Adrenal gland (tissue), 12 donors: ENCODE measurements around the gene RHBDL1. TPM values are rescaled to one million over a fixed set of nuclear protein-coding genes. Genes with fewer than 3 reads are reported as not detected.

Experiments
- DNase-seq, 7 donors: peaks; one replicate each; pipeline ENCODE4 v3.0.0-alpha.2; 2019 to 2020
- H3K27ac ChIP-seq, 5 donors: fragments of 200-600 bp; sonication (generic) in 4 of 5; 1 replicate in 3 of 5; 2 replicates in 2 of 5; pipeline versions ENCODE4 v1.5.1 to v1.8.0; 2016 to 2020; ENCODE audit warnings: mild to moderate bottlenecking in 1 of 5
- H3K27me3 ChIP-seq: fragments of 200-600 bp; 2 replicates; pipeline ENCODE4 v1.8.0; 2021
- H3K36me3 ChIP-seq, 2 donors: fragments of 200-600 bp; replicated peaks in 1 of 2; 1 replicate in 1 of 2; 2 replicates in 1 of 2; pipeline versions ENCODE4 v1.5.1 to v1.8.0; 2018 to 2022
- H3K4me1 ChIP-seq, 2 donors: fragments of 200-600 bp; replicated peaks in 1 of 2; 1 replicate in 1 of 2; 2 replicates in 1 of 2; pipeline versions ENCODE4 v1.5.1 to v1.8.0; 2018 to 2021
- H3K4me3 ChIP-seq, 4 donors: fragments of 200-600 bp; sonication (generic) in 3 of 4; one replicate each; pipeline ENCODE4 v1.5.1; 2016 to 2018
- H3K9me3 ChIP-seq, 3 donors: fragments of 200-600 bp; sonication (generic) in 1 of 3; replicated peaks in 1 of 3; 1 replicate in 2 of 3; 2 replicates in 1 of 3; pipeline versions ENCODE4 v1.5.1 to v1.8.0; 2016 to 2021
- POLR2A ChIP-seq, 2 donors: fragments of 450-650 bp; IDR thresholded peaks; one replicate each; pipeline ENCODE4 v1.6.1; 2017; ENCODE audit warnings: antibody characterized with exemption in 2 of 2, mild to moderate bottlenecking in 2 of 2, moderate library complexity in 1 of 2
- WGBS, 4 donors: extraction: QIAGEN DNeasy Blood & Tissue Kit in 2 of 4; methylation state at CpG; one replicate each; pipeline versions ENCODE4 v1.1.5 to v1.1.7; 2013 to 2017; 5-methylcytosine and 5-hydroxymethylcytosine counted together
- intact Hi-C, 2 donors: fragments of 100-400 bp; cut with DNase I; formaldehyde crosslinking; loops; one replicate each; pipeline versions ENCODE4 v1.14.1 to v1.15.0; 2022 to 2023
- polyA plus RNA-seq, 3 donors: library from polyadenylated mRNA; stranded (reverse); fragments of 200-250 nt in 2 of 3; fragments of 350-450 nt in 1 of 3; fragmentation: Illumina TruSeq in 1 of 3; extraction: RNeasy Lipid Tissue Mini Kit (QIAGEN cat#74804) in 1 of 3; gene quantifications; one replicate each; pipeline ENCODE4 v1.2.3, GENCODE V29; 2013 to 2014
- total RNA-seq, 9 donors: library from RNA; depleted of rRNA in 4 of 9; stranded (reverse); fragments of >200 nt in 4 of 9; fragments of 120-200 nt in 1 of 9; fragmentation: NEBNext Ultra II Directional in 1 of 9; extraction: Animal tissue kit (Norgen Biotek cat#: 25700) in 1 of 9; gene quantifications; one replicate each; pipeline versions ENCODE4 v1.1.0 to v1.2.4, GENCODE V29; 2013 to 2023
- TF ChIP-seq, protein P1 (sequence below), 6 experiments: fragments of 450-650 bp in 4 of 6; fragments of 200-600 bp in 2 of 6; sonication (generic) in 1 of 6; IDR thresholded peaks; 1 replicate in 5 of 6; 2 replicates in 1 of 6; pipeline versions ENCODE4 v1.5.1 to v1.8.0; 2016 to 2021; ENCODE audit warnings: antibody characterized with exemption in 6 of 6, mild to moderate bottlenecking in 2 of 6, moderate library complexity in 1 of 6
- donor health status: healthy with polysubstance abuse.
- donor health status: Bipolar disorder and iron deficiency.
- donor health status: DM: yes; HTN: yes; CAD: no.
- donor health status: DM: no; HTN: no; CAD: no.
- donor health status: DM: no; HTN: no; CAD: no.
- donor health status: DM: yes; HTN: yes; CAD: no.

Gene RHBDL1
- total and polyA plus RNA-seq, 12 donors: 0.13 to 21.1 (median 3.8) TPM

GRCh38 chr16:636206-637080 is 39.0 kb upstream of the RHBDL1 start, which contains the start of gene METTL26:
TSS of gene METTL26 (minus strand) at chr16:636305. CDS start at chr16:636290, 15 bp downstream.
- Histone ChIP-seq H3K4me3 (peak within 1 kb of the TSS; percentile 62 to 91 (median 68)), H3K27ac (peak within 1 kb of the TSS; percentile 84 to 98 (median 98)), H3K4me1 (peaks cover 29 to 30% of the 10 kb centered on the region in 2 donors), H3K9me3 (no peaks in the 10 kb centered on the region), H3K36me3 (no peaks in the 10 kb centered on the region), H3K27me3 (no peaks in the 10 kb centered on the region)
- TF ChIP-seq POLR2A (IDR thresholded peaks at IDR 0.05): peak; percentile 35 to 55
- TF ChIP-seq, protein P1, sequence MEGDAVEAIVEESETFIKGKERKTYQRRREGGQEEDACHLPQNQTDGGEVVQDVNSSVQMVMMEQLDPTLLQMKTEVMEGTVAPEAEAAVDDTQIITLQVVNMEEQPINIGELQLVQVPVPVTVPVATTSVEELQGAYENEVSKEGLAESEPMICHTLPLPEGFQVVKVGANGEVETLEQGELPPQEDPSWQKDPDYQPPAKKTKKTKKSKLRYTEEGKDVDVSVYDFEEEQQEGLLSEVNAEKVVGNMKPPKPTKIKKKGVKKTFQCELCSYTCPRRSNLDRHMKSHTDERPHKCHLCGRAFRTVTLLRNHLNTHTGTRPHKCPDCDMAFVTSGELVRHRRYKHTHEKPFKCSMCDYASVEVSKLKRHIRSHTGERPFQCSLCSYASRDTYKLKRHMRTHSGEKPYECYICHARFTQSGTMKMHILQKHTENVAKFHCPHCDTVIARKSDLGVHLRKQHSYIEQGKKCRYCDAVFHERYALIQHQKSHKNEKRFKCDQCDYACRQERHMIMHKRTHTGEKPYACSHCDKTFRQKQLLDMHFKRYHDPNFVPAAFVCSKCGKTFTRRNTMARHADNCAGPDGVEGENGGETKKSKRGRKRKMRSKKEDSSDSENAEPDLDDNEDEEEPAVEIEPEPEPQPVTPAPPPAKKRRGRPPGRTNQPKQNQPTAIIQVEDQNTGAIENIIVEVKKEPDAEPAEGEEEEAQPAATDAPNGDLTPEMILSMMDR (IDR thresholded peaks at IDR 0.05): peak in 1 of 6 experiments; percentile 25
- 0 to 2% (median 0%) methylated on average over 26 to 91 of the region's 91 CpGs for WGBS, 4 donors
- intact Hi-C loops: no loop called here
- DNase-seq: peak; percentile 93 to 98 (median 97)

- Histone ChIP-seq H3K27me3 (no peaks in the 10 kb centered on the region), H3K9me3 (no peaks in the 10 kb centered on the region), H3K4me3 (peak overlapping the region in 2 of 4 donors; percentile 68 to 91), H3K36me3 (no peaks in the 10 kb centered on the region), H3K4me1 (peaks cover 29 to 30% of the 10 kb centered on the region in 2 donors), H3K27ac (peak overlapping the region; percentile 98)
- peak; percentile 92 to 95 (median 95) for DNase-seq
- TF ChIP-seq, protein P1 (IDR thresholded peaks at IDR 0.05): no peak
- peak in 1 of 2 donors; percentile 40 for TF ChIP-seq POLR2A (IDR thresholded peaks at IDR 0.05)
- intact Hi-C loops: no loop called here
- 7 to 29% (median 11%) methylated on average over 3 to 53 of the region's 53 CpGs for WGBS, 4 donors
These were observed 38.1 kb upstream of the RHBDL1 start for GRCh38 chr16:637081-638018.

DNA sequence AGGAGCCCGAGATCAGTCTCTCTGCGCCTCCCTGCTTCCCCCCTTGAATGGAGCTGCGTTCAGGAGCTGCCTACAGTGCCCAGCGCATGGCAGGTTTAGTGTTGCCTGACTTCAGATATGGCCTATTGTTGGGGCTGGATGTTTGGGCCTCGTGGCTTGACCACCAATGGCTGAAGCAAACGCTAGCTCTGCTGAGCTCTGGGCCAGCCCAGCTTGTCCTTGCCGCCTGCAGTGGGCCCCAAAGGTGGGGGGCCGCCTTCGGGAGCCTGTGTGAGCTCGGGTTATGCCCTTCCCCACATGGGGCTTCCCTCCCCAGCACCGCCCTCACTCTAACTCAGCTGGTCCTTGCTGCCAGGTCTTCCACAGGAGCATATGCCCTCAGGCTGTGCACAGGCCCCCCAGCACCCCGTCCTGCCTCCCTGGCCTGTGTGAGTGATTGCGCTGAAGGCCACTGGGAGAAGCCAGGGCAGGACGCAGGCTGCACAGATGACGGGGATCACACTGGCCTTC is 37.4 kb upstream of the RHBDL1 start:
- 44 to 66% (median 46%) methylated on average over 10 to 15 of the region's 15 CpGs; no CpG with 5 or more reads in 1 of the 4 donors for WGBS, 4 donors
- intact Hi-C loops: no loop called here

More for the DNA sequence above, 37.4 kb upstream of the RHBDL1 start:
- Histone ChIP-seq H3K27me3 (no peaks in the 10 kb centered on the region), H3K4me1 (peaks cover 36 to 38% of the 10 kb centered on the region in 2 donors), H3K36me3 (no peaks in the 10 kb centered on the region), H3K4me3 (no peak overlapping the region), H3K27ac (peak overlapping the region; percentile 87 to 98 (median 98)), H3K9me3 (no peaks in the 10 kb centered on the region)
- TF ChIP-seq, protein P1 (IDR thresholded peaks at IDR 0.05): no peak
- peak in 1 of 2 donors; percentile 83 for TF ChIP-seq POLR2A (IDR thresholded peaks at IDR 0.05)
- DNase-seq: peak in 6 of 7 donors; percentile 84 to 92 (median 88)
